Astrocyte (in vitro differentiated cells and primary cell): ENCODE data around the gene MKKS. TPM values are rescaled to one million over a fixed set of nuclear protein-coding genes. Genes with fewer than 3 reads are reported as not detected.

Source experiments
- DNase-seq: peaks from one replicate; pipeline ENCODE4 v3.0.0-alpha.2; 2010; ENCODE audit warnings: low read depth
- FAIRE-seq: peaks from 2 replicates; lab custom pipeline; 2011; peaks lifted over from hg19 to GRCh38; lab: Jason Lieb, UNC
- H2AFZ ChIP-seq: 2 replicates; pipeline ENCODE4 v1.6.0; 2012; ENCODE audit warnings: low read depth, low read length, inconsistent platforms
- H3K27ac ChIP-seq: 2 replicates; pipeline ENCODE4 v1.5.1; 2011; ENCODE audit warnings: low read depth, low read length, inconsistent platforms
- H3K27me3 ChIP-seq: 2 replicates; pipeline ENCODE4 v1.6.0; 2011; ENCODE audit warnings: low read length, inconsistent platforms; ENCODE audit not compliant: insufficient read depth
- H3K36me3 ChIP-seq: 2 replicates; pipeline ENCODE4 v1.5.1; 2011; ENCODE audit warnings: low read length, inconsistent platforms; ENCODE audit not compliant: insufficient read depth
- H3K4me1 ChIP-seq: 2 replicates; pipeline ENCODE4 v1.5.1; 2011; ENCODE audit warnings: low read length, inconsistent platforms; ENCODE audit not compliant: insufficient read depth
- H3K4me2 ChIP-seq: 2 replicates; pipeline ENCODE4 v1.6.0; 2012; ENCODE audit warnings: low read length, inconsistent platforms
- H3K4me3 ChIP-seq: 2 replicates; pipeline ENCODE4 v1.5.1; 2011; ENCODE audit warnings: low read depth, mild to moderate bottlenecking, low read length, inconsistent platforms; ENCODE audit not compliant: insufficient read depth
- H3K79me2 ChIP-seq: 2 replicates; pipeline ENCODE4 v1.6.0; 2012; ENCODE audit warnings: mild to moderate bottlenecking, low read length, inconsistent platforms; ENCODE audit not compliant: insufficient read depth
- H3K9ac ChIP-seq: 2 replicates; pipeline ENCODE4 v1.6.0; 2012; ENCODE audit warnings: mild to moderate bottlenecking, low read length, inconsistent platforms
- H3K9me3 ChIP-seq: 2 replicates; pipeline ENCODE4 v1.5.1; 2012; ENCODE audit warnings: low read depth, mild to moderate bottlenecking, low read length, inconsistent platforms; ENCODE audit not compliant: insufficient read depth
- H4K20me1 ChIP-seq: 2 replicates; pipeline ENCODE4 v1.6.0; 2012; ENCODE audit warnings: low read length, inconsistent platforms; ENCODE audit not compliant: insufficient read depth
- H3K27ac Mint-ChIP-seq: one replicate; pipeline ENCODE4 v1.8.0; 2021; ENCODE audit warnings: mild to moderate bottlenecking, mixed read lengths; ENCODE audit not compliant: unreplicated experiment
- H3K27me3 Mint-ChIP-seq: one replicate; pipeline ENCODE4 v1.8.0; 2021; ENCODE audit warnings: low read depth, mixed read lengths; ENCODE audit not compliant: unreplicated experiment
- H3K36me3 Mint-ChIP-seq: one replicate; pipeline ENCODE4 v1.8.0; 2021; ENCODE audit warnings: low read depth, mixed read lengths; ENCODE audit not compliant: unreplicated experiment
- H3K4me1 Mint-ChIP-seq: one replicate; pipeline ENCODE4 v1.8.0; 2021; ENCODE audit warnings: low read depth, mixed read lengths; ENCODE audit not compliant: unreplicated experiment
- H3K4me3 Mint-ChIP-seq: one replicate; pipeline ENCODE4 v1.8.0; 2021; ENCODE audit warnings: mild to moderate bottlenecking, moderate library complexity, mixed read lengths; ENCODE audit not compliant: unreplicated experiment
- H3K9me3 Mint-ChIP-seq: one replicate; pipeline ENCODE4 v1.8.0; 2021; ENCODE audit warnings: mild to moderate bottlenecking, mixed read lengths; ENCODE audit not compliant: unreplicated experiment
- EZH2 ChIP-seq: IDR thresholded peaks from 2 replicates; pipeline ENCODE4 v1.6.1; 2012; ENCODE audit warnings: mild to moderate bottlenecking, low read length, inconsistent platforms; ENCODE audit not compliant: insufficient read depth
- total RNA-seq: library from RNA; stranded (reverse); gene quantifications from 2 replicates; pipeline ENCODE4 v1.2.1, GENCODE V29; 2021
- TF ChIP-seq, protein P1 (sequence below): IDR thresholded peaks from 2 replicates; pipeline ENCODE4 v1.5.1; 2011; ENCODE audit warnings: low read depth, mild to moderate bottlenecking, inconsistent platforms, low read length, moderate library complexity; ENCODE audit not compliant: insufficient read depth

MKKS gene
- total RNA-seq, 1 donor from 2014 or later, result 13.4 TPM

DNA sequence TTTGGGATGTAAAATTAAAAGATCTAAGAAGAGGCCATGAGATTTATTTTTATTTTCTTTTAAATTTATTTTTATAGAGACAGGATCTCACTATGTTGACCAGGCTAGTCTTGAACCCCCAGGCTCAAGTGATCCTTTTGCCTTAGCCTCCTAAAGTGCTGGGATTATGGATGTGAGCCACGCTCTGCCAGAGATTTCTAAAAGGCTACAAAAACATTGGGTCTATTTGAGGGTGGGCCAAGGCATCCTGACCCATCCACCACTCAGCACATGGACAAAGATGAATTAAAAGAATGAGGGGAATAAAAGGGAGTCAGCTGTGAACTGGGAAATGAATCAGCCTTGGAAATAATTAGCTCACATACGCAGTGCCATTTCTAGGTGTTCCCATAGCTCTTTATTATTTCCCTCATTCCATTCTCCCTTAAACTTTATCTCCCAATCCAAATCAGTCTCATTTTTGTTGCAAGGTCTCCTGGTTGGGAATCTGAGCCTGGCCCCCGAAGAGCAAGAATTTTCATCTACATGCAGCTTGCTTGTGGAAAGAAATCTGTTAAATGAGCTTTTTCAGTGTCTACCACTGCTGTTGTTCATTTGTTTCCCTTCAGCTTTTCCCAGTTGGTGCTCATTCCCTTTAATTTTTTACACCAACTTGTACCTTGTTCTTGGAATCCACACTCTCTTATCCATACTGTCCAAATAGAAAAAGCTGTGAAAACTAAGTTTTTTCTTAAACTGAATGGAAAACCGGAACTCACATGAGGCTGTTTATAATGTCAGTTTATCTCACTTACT, 66.9 kb downstream of the MKKS start:
- H3K4me3 ChIP-seq, result no peak overlapping the region
- no peaks in the 10 kb centered on the region for H4K20me1 ChIP-seq
- Mint-ChIP-seq H3K36me3 (no peaks in the 10 kb centered on the region), H3K27ac (no peak overlapping the region), H3K4me3 (no peak overlapping the region), H3K9me3 (no peaks in the 10 kb centered on the region), H3K27me3 (peaks cover 7% of the 10 kb centered on the region), H3K4me1 (peaks cover 9% of the 10 kb centered on the region)
- no peak overlapping the region for H3K4me2 ChIP-seq
- H3K4me1 ChIP-seq, result peaks cover 10% of the 10 kb centered on the region
- no peaks in the 10 kb centered on the region for H3K9me3 ChIP-seq
- H2AFZ ChIP-seq, result no peak overlapping the region
- peak; percentile 36 for DNase-seq
- H3K9ac ChIP-seq, result no peak overlapping the region
- no peak for FAIRE-seq
- no peak for TF ChIP-seq EZH2
- TF ChIP-seq, protein P1, sequence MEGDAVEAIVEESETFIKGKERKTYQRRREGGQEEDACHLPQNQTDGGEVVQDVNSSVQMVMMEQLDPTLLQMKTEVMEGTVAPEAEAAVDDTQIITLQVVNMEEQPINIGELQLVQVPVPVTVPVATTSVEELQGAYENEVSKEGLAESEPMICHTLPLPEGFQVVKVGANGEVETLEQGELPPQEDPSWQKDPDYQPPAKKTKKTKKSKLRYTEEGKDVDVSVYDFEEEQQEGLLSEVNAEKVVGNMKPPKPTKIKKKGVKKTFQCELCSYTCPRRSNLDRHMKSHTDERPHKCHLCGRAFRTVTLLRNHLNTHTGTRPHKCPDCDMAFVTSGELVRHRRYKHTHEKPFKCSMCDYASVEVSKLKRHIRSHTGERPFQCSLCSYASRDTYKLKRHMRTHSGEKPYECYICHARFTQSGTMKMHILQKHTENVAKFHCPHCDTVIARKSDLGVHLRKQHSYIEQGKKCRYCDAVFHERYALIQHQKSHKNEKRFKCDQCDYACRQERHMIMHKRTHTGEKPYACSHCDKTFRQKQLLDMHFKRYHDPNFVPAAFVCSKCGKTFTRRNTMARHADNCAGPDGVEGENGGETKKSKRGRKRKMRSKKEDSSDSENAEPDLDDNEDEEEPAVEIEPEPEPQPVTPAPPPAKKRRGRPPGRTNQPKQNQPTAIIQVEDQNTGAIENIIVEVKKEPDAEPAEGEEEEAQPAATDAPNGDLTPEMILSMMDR, result no peak
- H3K27me3 ChIP-seq, result peaks cover 5% of the 10 kb centered on the region
- no peak overlapping the region for H3K27ac ChIP-seq
- no peaks in the 10 kb centered on the region for H3K79me2 ChIP-seq
- H3K36me3 ChIP-seq, result no peaks in the 10 kb centered on the region

GRCh38 chr20:10362674-10363073, 71.3 kb downstream of the MKKS start:
- H3K36me3 Mint-ChIP-seq, result no peaks in the 10 kb centered on the region
- TF ChIP-seq EZH2, result no peak
- TF ChIP-seq, protein P1, result no peak

GRCh38 chr20:10360878-10361277, 73.1 kb downstream of the MKKS start:
- Histone ChIP-seq H3K36me3 (no peaks in the 10 kb centered on the region), H3K9me3 (no peaks in the 10 kb centered on the region)
- peaks cover 11% of the 10 kb centered on the region for H3K27me3 Mint-ChIP-seq

More at GRCh38 chr20:10362674-10363073, 71.3 kb downstream of the MKKS start:
- Histone ChIP-seq H3K9ac (no peak overlapping the region), H3K27me3 (peaks cover 5% of the 10 kb centered on the region), H3K9me3 (no peaks in the 10 kb centered on the region), H2AFZ (no peak overlapping the region), H3K4me2 (no peak overlapping the region), H3K4me3 (no peak overlapping the region), H3K79me2 (no peaks in the 10 kb centered on the region), H4K20me1 (no peaks in the 10 kb centered on the region), H3K4me1 (peaks cover 18% of the 10 kb centered on the region), H3K27ac (no peak overlapping the region), H3K36me3 (no peaks in the 10 kb centered on the region)
- FAIRE-seq (no peak), DNase-seq (no peak)
- H3K9me3 Mint-ChIP-seq, result peaks cover 2% of the 10 kb centered on the region
- no peaks in the 10 kb centered on the region for H3K4me1 Mint-ChIP-seq
- H3K27me3 Mint-ChIP-seq, result peaks cover 11% of the 10 kb centered on the region
- H3K4me3 Mint-ChIP-seq, result no peak overlapping the region
- no peak overlapping the region for H3K27ac Mint-ChIP-seq

More at GRCh38 chr20:10360878-10361277, 73.1 kb downstream of the MKKS start:
- Mint-ChIP-seq H3K36me3 (no peaks in the 10 kb centered on the region), H3K4me3 (no peak overlapping the region), H3K4me1 (peaks cover 3% of the 10 kb centered on the region), H3K27ac (no peak overlapping the region), H3K9me3 (peaks cover 4% of the 10 kb centered on the region)
- H3K9ac ChIP-seq, result no peak overlapping the region
- DNase-seq (peak; percentile 83), FAIRE-seq (no peak)
- peaks cover 18% of the 10 kb centered on the region for H3K4me1 ChIP-seq
- peaks cover 5% of the 10 kb centered on the region for H3K27me3 ChIP-seq
- H3K79me2 ChIP-seq, result no peaks in the 10 kb centered on the region
- H3K27ac ChIP-seq, result no peak overlapping the region
- no peak overlapping the region for H3K4me2 ChIP-seq
- TF ChIP-seq, protein P1, result no peak
- no peak for TF ChIP-seq EZH2
- H3K4me3 ChIP-seq, result no peak overlapping the region
- no peaks in the 10 kb centered on the region for H4K20me1 ChIP-seq
- no peak overlapping the region for H2AFZ ChIP-seq
